Smooth muscle cell (in vitro differentiated cells): ENCODE data around the gene CLRN3. TPM values are rescaled to one million over a fixed set of nuclear protein-coding genes. Genes with fewer than 3 reads are reported as not detected.

Source experiments
- DNase-seq: peaks from one replicate; lab custom pipeline; 2025; ENCODE audit not compliant: unreplicated experiment; lab: John Stamatoyannopoulos, UW
- H2AFZ ChIP-seq: fragments of 200-600 bp; sonication (generic); 2 replicates; pipeline ENCODE4 v1.6.0; 2016; ENCODE audit warnings: antibody characterized with exemption, low read depth, mild to moderate bottlenecking
- H3F3A ChIP-seq: fragments of 200-600 bp; sonication (generic); 2 replicates; pipeline ENCODE4 v1.6.0; 2017; ENCODE audit warnings: antibody characterized with exemption, low read depth
- H3K27ac ChIP-seq: fragments of 200-600 bp; sonication (generic); 2 replicates; pipeline ENCODE4 v1.5.1; 2016; ENCODE audit warnings: low read depth, mild to moderate bottlenecking
- H3K27me3 ChIP-seq: fragments of 200-600 bp; sonication (generic); 2 replicates; pipeline ENCODE4 v1.6.1; 2016; ENCODE audit warnings: low read depth, mild to moderate bottlenecking
- H3K36me3 ChIP-seq: fragments of 200-600 bp; sonication (generic); 2 replicates; pipeline ENCODE4 v1.5.1; 2016; ENCODE audit warnings: low read depth
- H3K4me1 ChIP-seq: fragments of 200-600 bp; sonication (generic); 2 replicates; pipeline ENCODE4 v1.5.1; 2016; ENCODE audit warnings: low read depth
- H3K4me2 ChIP-seq: fragments of 200-600 bp; sonication (generic); 2 replicates; pipeline ENCODE4 v1.6.0; 2016; ENCODE audit warnings: mild to moderate bottlenecking
- H3K4me3 ChIP-seq: fragments of 200-600 bp; sonication (generic); 2 replicates; pipeline ENCODE4 v1.5.1; 2016; ENCODE audit warnings: mild to moderate bottlenecking
- H3K79me2 ChIP-seq: fragments of 200-600 bp; sonication (generic); 2 replicates; pipeline ENCODE4 v1.6.0; 2016; ENCODE audit warnings: low read depth, mild to moderate bottlenecking
- H3K9ac ChIP-seq: fragments of 200-600 bp; sonication (generic); 2 replicates; pipeline ENCODE4 v1.6.0; 2016; ENCODE audit warnings: low read depth
- H3K9me3 ChIP-seq: fragments of 200-600 bp; sonication (generic); replicated peaks from 2 replicates; pipeline ENCODE4 v1.5.1; 2016; ENCODE audit warnings: low read depth
- H4K20me1 ChIP-seq: fragments of 200-600 bp; sonication (generic); 2 replicates; pipeline ENCODE4 v1.6.0; 2016; ENCODE audit warnings: low read depth
- CTCF ChIP-seq: fragments of 200-600 bp; sonication (generic); IDR thresholded peaks from 2 replicates; pipeline ENCODE4 v1.5.1; 2017; ENCODE audit warnings: borderline replicate concordance, mild to moderate bottlenecking, antibody characterized with exemption; ENCODE audit not compliant: insufficient read depth, poor library complexity, severe bottlenecking
- WGBS: methylation state at CpG from one replicate; pipeline ENCODE4 v1.1.7; 2016; ENCODE audit warnings: low lambda C conversion rate; 5-methylcytosine and 5-hydroxymethylcytosine counted together
- polyA plus RNA-seq: library from polyadenylated mRNA; unstranded; fragments of >200 nt; fragmentation: Nextera tagmentation; extraction: Ambion mirVana; gene quantifications from 2 replicates; pipeline ENCODE4 v1.2.1, GENCODE V29; 2016
- total RNA-seq: library from RNA; depleted of rRNA; stranded (reverse); fragments of >200 nt; gene quantifications from 2 replicates; pipeline ENCODE4 v1.2.3, GENCODE V29; 2014

CLRN3 gene
- total and polyA plus RNA-seq, 2 experiments from 2014 or later, result not detected

GRCh38 chr10:127840884-127841283 lies 51.9 kb downstream of the CLRN3 start:
- Histone ChIP-seq H3K36me3 (no peaks in the 10 kb centered on the region), H3K4me3 (no peak overlapping the region), H3F3A (no peaks in the 10 kb centered on the region), H3K4me1 (no peaks in the 10 kb centered on the region), H3K9me3 (no peaks in the 10 kb centered on the region), H2AFZ (no peak overlapping the region), H3K4me2 (no peak overlapping the region), H3K27ac (no peak overlapping the region), H4K20me1 (no peaks in the 10 kb centered on the region), H3K79me2 (no peaks in the 10 kb centered on the region), H3K9ac (no peak overlapping the region), H3K27me3 (peaks cover 15% of the 10 kb centered on the region)
- TF ChIP-seq CTCF, result no peak
- no peak for DNase-seq
- 77% methylated on average over 13 of the region's 13 CpGs for WGBS

GRCh38 chr10:127836966-127837365 lies 55.8 kb downstream of the CLRN3 start:
- H4K20me1 ChIP-seq, result no peaks in the 10 kb centered on the region
- no peak overlapping the region for H3K4me3 ChIP-seq
- H3F3A ChIP-seq, result no peaks in the 10 kb centered on the region
- TF ChIP-seq CTCF, result no peak
- H3K4me1 ChIP-seq, result no peaks in the 10 kb centered on the region
- no peak for DNase-seq
- no peak overlapping the region for H2AFZ ChIP-seq
- H3K4me2 ChIP-seq, result no peak overlapping the region
- WGBS, result 84% methylated on average over 6 of the region's 6 CpGs
- H3K36me3 ChIP-seq, result no peaks in the 10 kb centered on the region
- no peak overlapping the region for H3K27ac ChIP-seq
- no peak overlapping the region for H3K9ac ChIP-seq
- H3K27me3 ChIP-seq, result peaks cover 17% of the 10 kb centered on the region
- H3K9me3 ChIP-seq, result no peaks in the 10 kb centered on the region
- H3K79me2 ChIP-seq, result no peaks in the 10 kb centered on the region

GRCh38 chr10:127836176-127836575 lies 56.6 kb downstream of the CLRN3 start:
- no peak for TF ChIP-seq CTCF
- Histone ChIP-seq H3K9me3 (no peaks in the 10 kb centered on the region), H3K4me1 (no peaks in the 10 kb centered on the region), H3K79me2 (no peaks in the 10 kb centered on the region), H3K27ac (no peak overlapping the region), H3K4me3 (no peak overlapping the region), H4K20me1 (no peaks in the 10 kb centered on the region), H2AFZ (no peak overlapping the region), H3K9ac (no peak overlapping the region), H3F3A (no peaks in the 10 kb centered on the region), H3K27me3 (peaks cover 19% of the 10 kb centered on the region), H3K36me3 (no peaks in the 10 kb centered on the region), H3K4me2 (no peak overlapping the region)
- no peak for DNase-seq
- 87% methylated on average over 4 of the region's 4 CpGs for WGBS

- Histone ChIP-seq H3K27me3 (peaks cover 19% of the 10 kb centered on the region), H3K27ac (no peak overlapping the region), H3K4me3 (no peak overlapping the region), H3K4me1 (no peaks in the 10 kb centered on the region), H3K36me3 (no peaks in the 10 kb centered on the region), H4K20me1 (no peaks in the 10 kb centered on the region), H3K9me3 (no peaks in the 10 kb centered on the region), H3F3A (no peaks in the 10 kb centered on the region), H3K4me2 (no peak overlapping the region), H3K79me2 (no peaks in the 10 kb centered on the region), H2AFZ (no peak overlapping the region), H3K9ac (no peak overlapping the region)
- WGBS, result 74% methylated on average over 4 of the region's 4 CpGs
- no peak for DNase-seq
- no peak for TF ChIP-seq CTCF
Observed at GRCh38 chr10:127834791-127835190, 58.0 kb downstream of the CLRN3 start.
